GM21423 (cell line): ENCODE results near the gene HIVEP2.

Source experiments
- ATAC-seq: cut with Tn5 transposase; IDR thresholded peaks from one replicate; pipeline ENCODE4 v1.9.1; 2021; ENCODE audit warnings: mild to moderate bottlenecking, moderate library complexity; ENCODE audit not compliant: unreplicated experiment

HIVEP2 gene

DNA sequence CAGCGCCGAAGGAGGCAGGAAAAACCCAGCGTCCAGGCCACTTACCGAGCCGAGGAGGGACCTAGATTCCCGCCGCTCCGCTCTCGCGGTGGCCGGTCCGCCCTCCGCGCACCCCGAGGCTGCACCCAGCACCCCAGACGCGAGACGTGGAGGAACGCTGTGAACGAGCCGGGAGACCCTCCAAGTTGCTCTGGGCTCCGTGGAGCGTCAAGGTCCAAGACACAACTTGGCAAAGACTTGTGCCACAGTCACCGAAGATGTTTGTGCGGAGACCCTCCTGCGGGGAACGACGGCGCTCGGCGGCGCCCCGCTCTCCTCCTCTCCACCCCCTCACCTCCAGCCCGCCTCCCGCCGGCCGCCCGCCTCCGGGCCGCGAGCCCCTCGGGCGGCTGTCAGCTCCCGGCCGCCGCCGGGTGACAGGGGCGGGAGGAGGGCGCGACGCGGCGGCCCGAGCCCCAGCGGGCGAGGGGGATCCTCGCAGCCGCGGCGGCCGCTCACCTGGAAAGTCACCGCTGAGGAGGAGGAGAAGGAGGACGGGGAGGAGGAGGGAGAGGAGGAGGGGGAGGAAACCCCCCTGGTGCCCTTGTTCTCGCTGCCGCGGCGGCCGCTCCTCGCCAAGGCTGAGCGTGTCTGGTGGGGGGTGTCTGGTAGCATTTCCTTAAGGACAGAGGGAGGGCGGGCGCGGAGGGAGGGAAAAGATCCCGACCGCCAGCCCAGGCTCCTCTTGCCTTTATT is 637 bp upstream of the HIVEP2 start:
- peak; percentile 7 for ATAC-seq

DNA sequence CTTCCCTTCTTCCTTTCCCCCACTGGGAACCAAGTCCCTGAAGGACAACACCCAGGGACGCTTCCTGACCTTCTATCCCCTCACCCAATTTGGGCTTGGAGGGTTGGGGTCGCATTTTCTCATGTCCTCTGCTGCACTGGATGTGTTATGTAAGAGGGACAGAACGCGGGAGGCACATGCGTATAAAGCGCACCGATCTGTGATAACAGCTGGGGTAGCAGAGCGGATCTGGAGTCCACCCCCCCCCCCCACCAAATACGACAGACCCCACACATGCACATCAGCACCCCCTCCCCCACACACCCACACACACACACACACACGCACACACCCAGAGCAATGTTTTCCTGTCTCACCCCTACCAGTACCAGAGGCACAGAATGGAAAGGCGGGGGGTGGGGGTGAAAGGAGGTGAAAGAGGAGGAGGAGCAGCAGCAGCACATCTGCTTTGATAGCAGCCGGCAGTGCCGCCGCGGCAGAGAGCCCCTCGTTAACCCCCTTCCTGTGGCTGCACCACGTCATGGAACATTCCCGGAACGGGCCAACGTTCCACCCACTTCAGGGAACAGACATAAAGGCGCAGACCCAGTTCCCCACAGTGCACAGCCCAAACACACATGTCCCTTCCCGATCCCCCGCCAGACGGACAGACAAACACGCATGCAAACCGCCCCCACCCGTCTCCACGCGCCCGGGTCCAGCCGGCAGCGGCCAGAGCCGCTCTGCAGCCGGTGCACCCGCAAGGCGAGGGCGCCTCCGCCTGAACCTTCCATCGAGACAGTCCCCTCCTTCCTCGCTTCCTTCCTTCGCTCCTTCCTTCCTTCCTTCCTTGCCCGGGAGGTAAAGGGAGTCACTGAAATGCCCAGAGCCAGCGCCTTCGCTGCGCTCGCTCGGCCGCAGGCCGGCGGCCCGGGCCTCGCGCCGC is 590 bp downstream of the HIVEP2 start:
- peak; percentile 7 for ATAC-seq

DNA sequence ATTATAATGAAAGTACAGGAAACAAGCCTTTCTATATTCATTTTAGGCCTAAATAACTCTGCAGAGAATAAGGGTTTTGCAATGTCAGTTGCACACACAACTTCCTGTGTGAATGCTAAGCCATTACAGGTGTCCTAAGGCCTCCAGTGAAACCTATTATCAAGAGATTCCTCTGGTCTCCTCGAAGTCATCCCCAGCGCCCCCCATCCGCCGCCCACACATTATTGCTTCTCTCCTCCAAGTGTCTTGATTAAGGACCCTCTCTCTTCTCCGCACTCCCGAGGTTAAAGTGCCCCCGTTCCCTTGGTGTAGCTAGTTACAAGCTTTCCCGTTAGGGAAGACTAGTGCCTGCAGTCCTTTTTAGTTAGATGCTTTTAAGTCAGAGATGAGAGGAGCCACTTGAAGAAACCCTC is 1.3 kb downstream of the HIVEP2 start:
- no peak for ATAC-seq

- ATAC-seq, result no peak
Measured at GRCh38 chr6:142942805-142943227, 2.2 kb downstream of the HIVEP2 start.

DNA sequence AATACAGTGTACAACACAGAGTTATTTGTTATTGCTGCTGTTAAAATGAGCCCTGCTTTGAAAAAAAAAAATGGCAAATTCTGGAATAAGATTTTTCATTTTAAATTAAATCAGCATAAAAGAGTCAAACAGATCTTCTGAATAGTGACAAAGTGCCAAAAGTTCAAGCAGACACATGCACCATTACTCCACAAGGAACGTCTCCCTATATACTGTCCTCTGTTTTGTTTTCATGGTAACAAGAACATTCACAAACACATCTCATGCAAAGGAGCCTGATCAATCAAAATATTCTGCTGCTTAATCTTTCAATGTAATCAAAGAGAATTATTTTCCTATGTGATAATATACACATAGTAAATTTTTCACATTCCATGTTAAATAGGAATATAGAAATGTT is 2.7 kb downstream of the HIVEP2 start:
- no peak for ATAC-seq

- ATAC-seq, result no peak
Measured at GRCh38 chr6:142941018-142941417, 4.0 kb downstream of the HIVEP2 start.

- ATAC-seq, result no peak
Measured at GRCh38 chr6:142940487-142940886, 4.5 kb downstream of the HIVEP2 start.

DNA sequence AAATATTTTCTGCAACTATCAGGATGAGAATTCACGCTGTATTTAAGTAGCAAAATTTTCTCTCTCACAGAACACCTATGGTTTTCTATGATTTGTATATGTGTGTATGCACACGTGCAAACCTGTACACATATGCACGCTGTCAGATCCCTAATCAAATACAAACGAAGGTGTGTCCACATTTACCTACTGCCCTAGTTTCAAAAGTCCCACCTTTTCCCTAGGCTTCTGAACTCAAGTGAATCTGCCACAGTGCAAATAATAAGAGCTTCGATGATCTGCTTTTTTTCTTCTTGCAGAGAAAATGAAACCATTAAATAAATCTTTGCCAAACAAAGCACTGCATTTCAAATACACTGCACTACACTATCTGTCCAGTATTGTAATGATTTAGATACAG is 6.5 kb downstream of the HIVEP2 start:
- no peak for ATAC-seq

- ATAC-seq, result no peak
Measured at GRCh38 chr6:142937986-142938385, 7.0 kb downstream of the HIVEP2 start.

- peak; percentile 48 for ATAC-seq
Measured at GRCh38 chr6:142935553-142936517, 9.1 kb downstream of the HIVEP2 start.

- peak; percentile 37 for ATAC-seq
Measured at GRCh38 chr6:142934599-142934998, 10.4 kb downstream of the HIVEP2 start.

DNA sequence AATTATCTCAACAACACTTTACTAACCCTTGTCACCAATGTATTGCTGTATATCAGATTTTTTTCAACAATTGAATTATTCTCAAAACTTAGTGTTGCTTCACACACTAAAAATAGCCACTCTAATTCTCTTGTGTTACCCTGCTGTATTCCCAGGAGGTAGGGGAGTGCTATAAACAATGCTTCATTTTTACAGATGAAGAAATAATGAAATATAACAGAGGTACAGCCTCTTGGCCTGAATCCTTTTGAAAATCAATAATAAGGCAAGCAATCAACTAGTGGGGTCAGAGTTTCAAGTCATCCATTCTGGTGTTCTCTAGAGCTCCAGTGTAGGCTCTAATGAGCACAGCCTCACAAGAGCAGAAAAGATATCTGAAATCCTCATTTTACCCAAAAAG is 10.9 kb downstream of the HIVEP2 start:
- no peak for ATAC-seq

- no peak for ATAC-seq
Measured at GRCh38 chr6:142933701-142934100, 11.3 kb downstream of the HIVEP2 start.

- no peak for ATAC-seq
Measured at GRCh38 chr6:142932889-142933288, 12.1 kb downstream of the HIVEP2 start.

GRCh38 chr6:142929751-142930358 is 15.1 kb downstream of the HIVEP2 start:
- ATAC-seq, result no peak

DNA sequence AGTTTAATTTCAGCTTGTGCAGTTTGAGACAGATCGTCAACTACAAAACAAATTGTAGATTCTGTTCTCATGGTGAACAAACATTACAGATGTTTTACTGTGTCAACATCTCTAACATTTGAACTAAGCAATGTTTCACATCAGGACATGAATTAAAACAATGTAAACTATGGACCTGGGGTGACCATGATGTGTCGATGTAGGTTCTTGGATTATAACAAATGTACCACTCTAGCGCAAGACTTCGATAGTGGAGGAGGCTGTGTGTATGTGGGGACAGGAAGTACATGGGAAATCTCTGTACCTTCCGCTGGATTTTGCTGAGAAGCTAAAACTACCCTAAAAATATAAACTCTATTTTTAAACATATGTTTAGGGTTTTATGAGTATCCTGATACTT is 17.1 kb downstream of the HIVEP2 start:
- ATAC-seq, result no peak

DNA sequence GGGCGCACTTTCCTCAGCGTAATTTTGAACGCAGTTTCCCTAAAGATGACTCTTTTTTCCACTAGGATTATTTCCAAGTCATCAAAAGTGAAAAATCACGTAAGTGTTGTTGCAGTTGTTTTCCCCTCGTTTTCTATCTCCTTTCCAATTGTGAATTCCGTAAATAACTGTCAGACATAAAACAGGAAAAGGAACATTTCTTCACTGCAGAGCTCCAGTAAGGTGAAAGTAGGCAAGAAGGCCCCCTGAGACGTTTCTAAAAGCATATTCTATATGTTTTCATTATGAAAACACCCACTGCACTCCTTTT is 17.8 kb downstream of the HIVEP2 start:
- no peak for ATAC-seq

- peak; percentile 91 for ATAC-seq
Measured at GRCh38 chr6:142926494-142927270, 18.3 kb downstream of the HIVEP2 start.

DNA sequence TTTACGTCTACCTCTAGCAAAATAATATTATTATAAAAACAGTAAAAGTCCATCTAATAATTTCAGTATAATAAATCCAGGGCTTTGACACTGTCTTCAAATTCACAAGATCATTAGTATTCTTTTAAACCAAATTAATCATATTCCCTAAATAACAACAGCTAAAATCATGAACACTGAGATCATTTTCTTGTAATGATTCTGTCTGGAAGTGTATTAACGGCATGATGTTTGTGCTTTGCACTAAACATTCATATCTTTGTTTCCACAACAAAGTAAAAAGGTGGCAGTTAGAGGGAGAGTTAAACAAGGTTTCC is 18.8 kb downstream of the HIVEP2 start:
- ATAC-seq, result no peak

DNA sequence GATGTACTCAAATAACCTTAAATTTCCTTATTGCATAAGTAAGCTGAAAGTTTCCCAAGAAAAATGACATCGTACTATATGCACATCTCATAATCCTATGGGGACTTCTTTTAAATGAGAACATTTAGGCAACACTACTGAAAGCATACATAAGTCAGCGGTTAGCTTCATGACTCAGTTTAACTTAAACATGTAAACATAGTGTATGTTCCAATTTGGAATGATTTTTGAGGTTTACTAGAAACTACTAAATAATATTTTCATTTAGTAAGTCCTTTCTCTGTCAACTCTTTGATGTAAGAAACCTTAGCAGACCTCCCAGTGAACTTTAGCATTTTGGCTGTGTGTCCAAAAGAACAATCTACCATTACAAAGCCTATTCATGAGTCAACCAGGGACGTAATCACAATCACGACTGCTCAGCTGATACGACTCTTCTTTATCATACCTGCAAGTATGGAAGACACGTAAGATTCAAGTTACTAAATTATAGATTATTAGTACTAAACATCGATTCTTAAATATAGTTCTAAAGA is 19.3 kb downstream of the HIVEP2 start:
- ATAC-seq, result no peak
